NT2/D1 (cell line): ENCODE data around the gene BIN1.

ENCODE experiments used
- SUZ12 ChIP-seq: IDR thresholded peaks from 2 replicates; pipeline ENCODE4 v1.6.1; 2011; ENCODE audit not compliant: insufficient read length, insufficient read depth; ENCODE audit errors: extremely low read depth
- YY1 ChIP-seq: IDR thresholded peaks from 2 replicates; pipeline ENCODE4 v1.6.1; 2011; ENCODE audit not compliant: insufficient read length, insufficient read depth
- ZNF274 ChIP-seq: IDR thresholded peaks from 2 replicates; pipeline ENCODE4 v1.6.1; 2011; ENCODE audit warnings: mild to moderate bottlenecking, low read depth, low read length

DNA sequence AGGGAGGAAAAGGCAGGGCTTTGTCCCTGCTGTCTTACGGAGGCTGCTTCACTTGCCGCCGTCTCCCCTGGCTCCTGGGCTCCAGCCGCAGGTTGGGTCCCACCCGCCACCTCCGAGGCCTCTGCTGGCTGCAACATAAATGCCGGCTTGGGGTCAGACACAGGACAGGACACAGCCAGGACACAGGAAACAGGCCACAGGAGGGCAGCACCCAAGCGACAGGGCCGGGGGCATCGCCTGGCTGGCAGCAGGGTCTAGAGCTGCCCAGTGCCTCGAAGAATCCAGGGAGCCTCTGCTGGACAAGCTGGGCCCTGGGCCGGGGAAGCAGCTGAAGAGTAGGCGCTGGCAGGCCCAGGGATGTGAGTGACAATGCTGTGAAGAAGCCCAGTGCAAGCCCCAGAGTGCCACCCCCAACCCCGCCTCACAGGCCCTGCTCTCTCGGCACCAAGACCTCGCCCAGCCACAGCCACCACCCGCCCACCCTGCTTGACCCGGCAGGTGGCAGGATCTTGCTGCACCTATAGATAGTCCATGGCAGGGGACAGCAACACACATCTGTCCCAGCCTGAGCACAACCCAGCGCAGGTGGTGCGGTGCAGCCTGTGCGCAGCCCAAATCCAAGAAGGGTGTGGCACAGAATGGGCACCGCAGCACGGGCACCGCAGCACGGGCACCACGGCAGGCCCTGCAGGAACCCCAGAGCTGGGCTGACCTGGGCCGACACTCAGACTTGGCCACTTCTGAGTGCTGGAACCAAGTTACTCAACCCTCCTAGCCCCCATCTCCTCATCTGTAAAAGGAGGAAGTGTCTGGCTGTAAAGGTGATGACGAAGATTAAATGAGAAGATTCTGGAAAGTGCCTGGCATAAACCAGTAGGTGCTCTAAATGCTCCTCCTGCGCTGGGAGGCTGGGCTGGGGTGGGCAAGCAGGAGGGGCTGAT, 55.6 kb downstream of the BIN1 start:
- TF ChIP-seq ZNF274, result no peak
- TF ChIP-seq YY1, result no peak
- no peak for TF ChIP-seq SUZ12
